ENCODE measurements around the gene CANT1.

GRCh38 chr17:78954684-78955083, 54.9 kb downstream of the CANT1 start:
- TF ChIP-seq CTCF (IDR thresholded peaks at IDR 0.05; ENCODE audit: low read depth, low read length) (no peak), EZH2phosphoT487 (IDR thresholded peaks at IDR 0.05; ENCODE audit: low read depth) (no peak)

All from OCI-LY3 (cell line).